HG03280 (cell line): Measurements from ENCODE around the gene HSCB.
"Not testable (repeated sequence)": the region's sequence is repeated elsewhere in the genome, so short reads cannot be mapped to it uniquely, and the experiment has no call there.

Experiments
- ATAC-seq: cut with Tn5 transposase; IDR thresholded peaks from one replicate; pipeline ENCODE4 v1.9.1; 2021; ENCODE audit warnings: mild to moderate bottlenecking, moderate library complexity; ENCODE audit not compliant: unreplicated experiment

The HSCB gene

DNA sequence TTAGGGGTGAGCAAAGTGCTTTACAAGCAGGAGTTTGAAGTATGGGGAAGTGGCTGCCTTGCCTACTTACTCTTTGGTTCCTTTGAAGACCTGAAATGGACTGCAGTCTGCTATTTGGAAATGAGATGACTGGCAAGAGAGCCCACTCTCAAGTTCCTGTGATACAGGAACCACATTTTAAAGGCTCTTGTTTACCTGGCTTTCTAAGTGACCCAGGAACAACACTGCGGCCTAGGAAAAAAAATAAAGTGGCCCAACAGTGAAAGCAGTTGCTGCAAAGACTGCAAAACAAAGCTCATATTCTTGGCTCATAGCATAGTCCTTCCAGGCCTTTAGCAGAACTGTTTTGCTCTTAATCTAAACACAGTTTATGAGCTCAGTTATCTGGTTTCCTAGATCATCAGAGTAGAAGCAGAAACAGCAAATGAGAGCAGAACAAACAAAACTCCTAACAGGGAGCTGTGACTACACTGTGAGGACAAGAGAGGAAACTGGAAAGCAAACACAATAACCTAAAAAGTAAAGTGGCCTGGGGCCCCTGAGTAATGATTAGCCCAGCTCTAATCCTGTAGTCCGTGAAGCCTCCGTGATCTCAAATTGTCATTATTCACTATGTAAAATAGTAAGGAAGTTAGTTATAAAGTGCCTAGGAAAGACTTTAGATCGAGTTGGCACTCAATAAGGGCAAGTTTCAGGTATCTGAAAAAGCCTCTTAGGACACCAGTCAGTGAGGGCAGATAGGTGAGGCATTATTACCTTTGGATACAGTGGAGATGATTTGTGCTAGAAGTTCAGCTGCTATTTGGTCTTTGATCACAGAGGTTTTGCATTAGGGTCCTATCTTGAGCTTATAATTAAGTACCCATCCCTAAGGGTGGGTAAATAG, 42.2 kb downstream of the HSCB start:
- ATAC-seq: no peak

DNA sequence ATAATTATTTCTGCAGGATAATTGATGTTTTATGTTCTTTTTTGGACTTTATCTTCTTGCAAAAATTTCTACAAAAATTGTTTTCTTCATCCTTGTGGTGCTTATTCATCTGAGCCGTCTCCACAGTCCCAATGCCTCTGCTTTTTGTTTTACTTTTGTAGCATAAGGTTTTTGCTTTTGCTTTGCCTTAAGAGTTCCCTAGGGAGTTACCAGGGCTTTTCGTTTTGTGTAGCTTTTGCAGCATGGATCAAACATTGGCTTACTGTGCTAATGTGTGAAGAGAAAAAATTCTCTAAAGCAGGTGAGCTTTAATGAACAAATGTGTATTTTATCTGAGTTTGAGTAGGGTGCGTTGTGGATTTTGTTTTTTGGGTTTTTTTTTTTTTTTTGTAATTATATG, 46.8 kb downstream of the HSCB start:
- ATAC-seq: no peak

- no peak for ATAC-seq
Observed at GRCh38 chr22:28791124-28791523, 49.3 kb downstream of the HSCB start.

GRCh38 chr22:28791841-28792490, 50.1 kb downstream of the HSCB start:
- peak; percentile 60 for ATAC-seq

GRCh38 chr22:28792491-28793383, 50.9 kb downstream of the HSCB start:
- peak; percentile 33 for ATAC-seq

- no peak for ATAC-seq
Observed at GRCh38 chr22:28793976-28794584, 52.2 kb downstream of the HSCB start.

- ATAC-seq: no peak
Observed at GRCh38 chr22:28795071-28795693, 53.3 kb downstream of the HSCB start.

DNA sequence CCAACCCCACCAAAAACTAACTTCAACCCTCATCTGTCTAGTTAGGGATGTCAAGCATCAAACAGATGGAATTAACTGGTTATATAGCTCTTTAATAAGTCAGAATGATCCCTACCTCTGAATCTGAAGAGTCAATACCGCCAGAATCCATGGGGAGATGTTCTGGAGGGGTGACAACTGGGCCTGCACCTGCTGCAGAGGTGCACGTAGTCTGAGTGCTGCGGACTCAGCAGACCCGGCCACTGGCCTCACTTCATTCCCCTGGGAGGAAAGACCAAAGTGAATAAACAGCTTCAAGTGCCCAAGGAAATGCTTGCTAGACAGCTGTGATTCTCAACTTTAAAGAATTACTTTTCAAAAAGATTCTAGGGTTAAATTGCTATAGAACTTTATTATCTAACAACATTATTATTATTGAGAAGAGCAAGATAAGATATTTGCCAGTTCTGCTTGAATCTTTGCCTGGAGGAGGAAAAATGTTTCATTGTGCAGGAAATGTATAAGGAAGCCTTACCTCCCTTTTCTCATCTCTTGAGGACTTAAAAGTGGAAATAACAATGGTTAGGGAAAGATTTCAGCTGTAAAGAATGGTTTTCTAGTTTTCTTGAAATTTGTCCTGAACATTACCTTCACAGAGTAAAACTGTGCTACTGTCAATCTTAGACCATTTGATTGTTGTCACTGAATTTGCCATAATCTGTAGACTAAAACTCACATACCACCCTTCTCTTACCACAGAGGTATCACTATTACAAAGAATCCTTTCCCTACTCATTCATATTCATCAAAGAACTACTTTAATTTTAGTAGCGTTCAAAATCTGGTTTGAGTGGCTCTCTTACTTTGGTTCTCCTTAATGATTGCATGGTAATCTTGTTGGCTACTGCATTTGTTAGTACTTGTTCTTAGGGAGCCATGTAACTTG, 54.4 kb downstream of the HSCB start:
- no peak for ATAC-seq

GRCh38 chr22:28798810-28799605, 57.2 kb downstream of the HSCB start:
- no peak for ATAC-seq

- peak; percentile 20 for ATAC-seq
Observed at GRCh38 chr22:28799606-28800307, 57.9 kb downstream of the HSCB start.

DNA sequence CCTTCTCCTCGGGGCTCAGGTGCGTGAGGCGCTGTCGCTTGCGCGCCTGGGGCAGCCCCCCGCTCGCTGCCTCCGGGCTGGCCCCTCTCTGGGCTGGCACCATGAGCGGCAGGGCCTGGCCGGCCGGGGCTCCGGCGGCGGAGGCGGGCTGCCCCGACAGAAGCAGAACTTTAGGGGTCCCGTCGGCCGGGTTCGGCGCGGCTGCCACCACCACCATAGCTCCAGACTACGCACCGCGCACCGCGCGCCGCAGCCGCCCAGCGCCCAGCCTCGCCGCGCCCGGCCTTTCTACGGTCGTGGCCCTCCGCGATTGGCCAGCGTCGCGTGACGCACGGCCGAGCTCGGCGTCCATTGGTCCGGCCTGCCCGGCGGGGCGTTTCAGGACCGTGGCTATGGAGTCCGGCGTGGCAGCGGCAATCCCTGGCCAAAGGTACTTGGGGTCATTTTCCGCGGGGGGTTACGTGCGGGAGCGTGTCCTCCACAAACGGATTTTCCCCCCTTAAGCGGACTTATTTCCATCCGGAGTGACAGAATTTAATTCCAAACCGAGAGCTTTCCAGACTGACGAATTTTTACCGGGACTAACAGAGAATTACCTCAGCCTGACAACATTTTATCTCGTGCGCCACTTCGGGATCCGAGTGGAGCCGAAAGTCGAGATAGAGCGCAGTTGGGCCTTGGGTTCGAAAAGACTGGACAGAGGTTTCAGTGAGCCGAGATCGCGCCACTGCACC, 58.6 kb downstream of the HSCB start, which contains the start of gene XBP1:
Gene XBP1 (minus strand): TSS at position 262 of the 734 bp plus-strand sequence.
- peak; percentile 80 for ATAC-seq

- ATAC-seq: no peak
Observed at GRCh38 chr22:28801845-28802594, 60.2 kb downstream of the HSCB start.

DNA sequence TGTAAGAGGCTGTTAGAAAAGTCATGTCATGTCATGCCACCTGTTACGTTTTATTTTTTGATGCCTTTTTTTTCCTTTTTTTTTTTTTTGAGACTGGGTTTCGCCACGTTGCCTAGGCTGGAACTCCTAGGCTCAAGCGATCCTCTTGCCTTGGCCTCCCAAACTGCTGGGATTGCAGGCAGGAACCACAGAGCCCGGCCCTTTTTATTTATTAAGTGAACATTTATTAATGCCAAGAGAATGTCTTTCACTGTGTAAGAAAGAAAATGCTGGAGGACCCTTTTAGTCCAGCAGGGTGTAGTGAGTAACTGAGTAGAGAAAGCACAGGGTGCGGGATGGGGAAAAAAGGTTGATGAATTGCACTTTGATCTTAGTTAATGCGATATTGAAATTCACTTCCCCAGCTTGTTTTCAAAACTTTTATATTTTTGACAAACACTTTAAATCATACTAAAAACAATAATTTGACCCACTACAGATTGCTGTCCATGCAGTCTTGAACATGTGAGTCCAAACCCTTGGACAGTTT, 60.8 kb downstream of the HSCB start:
- no peak for ATAC-seq

- ATAC-seq: not testable (repeated sequence)
Observed at GRCh38 chr22:28805426-28805825, 63.6 kb downstream of the HSCB start.
